CD4-positive, alpha-beta T cell treated with Interleukin-6 at 100 ng/mL for 8 hours (primary cell): ENCODE data around the gene NRL.

Experiments used
- DNase-seq: peaks from one replicate; pipeline ENCODE4 v3.0.0-alpha.2; 2020; ENCODE audit warnings: mixed read lengths, low spot score

Gene NRL

GRCh38 chr14:24144451-24144850 lies 29.7 kb upstream of the NRL start:
- DNase-seq, result no peak

- no peak for DNase-seq
These were observed 28.8 kb upstream of the NRL start for GRCh38 chr14:24143511-24143910.

GRCh38 chr14:24141097-24141880 lies 26.5 kb upstream of the NRL start, which contains the start of gene EMC9:
Gene EMC9 (minus strand): TSS chr14:24141591. CDS start chr14:24141304, 287 bp downstream.
- peak; percentile 99 for DNase-seq

- DNase-seq, result no peak
These were observed 24.7 kb upstream of the NRL start for GRCh38 chr14:24139272-24139934.

- DNase-seq, result no peak
These were observed 23.9 kb upstream of the NRL start for GRCh38 chr14:24138396-24139271.

- no peak for DNase-seq
These were observed 23.0 kb upstream of the NRL start for GRCh38 chr14:24137529-24138395.

GRCh38 chr14:24136684-24137528 lies 22.2 kb upstream of the NRL start:
- no peak for DNase-seq

GRCh38 chr14:24135834-24136683 lies 21.3 kb upstream of the NRL start, which contains the start of gene PSME1:
Gene PSME1 (plus strand): TSS chr14:24136194. CDS start chr14:24136263, 69 bp downstream.
- peak; percentile 92 for DNase-seq

- no peak for DNase-seq
These were observed 20.8 kb upstream of the NRL start for GRCh38 chr14:24135584-24135833.

GRCh38 chr14:24133735-24134134 lies 19.0 kb upstream of the NRL start:
- DNase-seq, result no peak

GRCh38 chr14:24132976-24133375 lies 18.2 kb upstream of the NRL start:
- DNase-seq, result no peak

GRCh38 chr14:24132061-24132685 lies 17.4 kb upstream of the NRL start:
- peak; percentile 49 for DNase-seq

GRCh38 chr14:24131549-24131966 lies 16.8 kb upstream of the NRL start:
- no peak for DNase-seq

- no peak for DNase-seq
These were observed 16.2 kb upstream of the NRL start for GRCh38 chr14:24130717-24131548.

GRCh38 chr14:24130380-24130716 lies 15.6 kb upstream of the NRL start, which contains the start of gene FITM1:
Gene FITM1 (plus strand): TSS chr14:24130659. CDS start chr14:24131564, 905 bp downstream.
- DNase-seq, result no peak

GRCh38 chr14:24129410-24129998 lies 14.8 kb upstream of the NRL start:
- DNase-seq, result no peak

GRCh38 chr14:24127673-24128072 lies 12.9 kb upstream of the NRL start:
- DNase-seq, result no peak

- DNase-seq, result no peak
These were observed 12.2 kb upstream of the NRL start for GRCh38 chr14:24126939-24127338.
